SK-N-SH (cell line): ENCODE results near the gene SLC22A6. TPM values are rescaled to one million over a fixed set of nuclear protein-coding genes. Genes with fewer than 3 reads are reported as not detected.

Experiments
- CTCF ChIA-PET: fragments of 300-600, 350-600 bp; formaldehyde crosslinking; extraction: SDS; loops from one replicate; lab custom pipeline; 2021; lab: Yijun Ruan, JAX
- POLR2A ChIA-PET: fragments of 350-600 bp; sonication (Branson Sonifier 250); formaldehyde crosslinking; extraction: SDS; loops from one replicate; lab custom pipeline; 2020; ENCODE audit warnings: antibody characterized with exemption, inconsistent platforms; lab: Yijun Ruan, JAX
- DNase-seq: peaks from one replicate; pipeline ENCODE4 v3.0.0; 2012
- H2AFZ ChIP-seq: fragments of 200-600 bp; sonication (generic); 2 replicates; pipeline ENCODE4 v1.8.1; 2016; ENCODE audit warnings: antibody characterized with exemption, mild to moderate bottlenecking, low read depth
- H3F3A ChIP-seq: fragments of 200-600 bp; sonication (generic); replicated peaks from 2 replicates; pipeline ENCODE3; 2016; ENCODE audit warnings: antibody characterized with exemption, mild to moderate bottlenecking; ENCODE audit not compliant: insufficient read depth
- H3K27ac ChIP-seq, 2 experiments: fragments of 200-500 bp in 1 of 2; fragments of 200-600 bp in 1 of 2; sonication (Bioruptor generic) in 1 of 2; sonication (generic), shearing (Covaris generic) in 1 of 2; 2 replicates each; pipeline versions ENCODE4 v1.5.1 to v1.6.1; 2014 to 2016; ENCODE audit warnings: low read depth in 2 of 2, inconsistent platforms in 1 of 2, low read length in 1 of 2, mild to moderate bottlenecking in 1 of 2, mixed read lengths in 1 of 2
- H3K27me3 ChIP-seq: fragments of 200-600 bp; sonication (generic), shearing (Covaris generic); 2 replicates; pipeline ENCODE4 v1.6.1; 2016; ENCODE audit warnings: mixed run types; ENCODE audit not compliant: insufficient read depth
- H3K36me3 ChIP-seq, 2 experiments: fragments of 200-500 bp in 1 of 2; fragments of 200-600 bp in 1 of 2; sonication (Bioruptor generic) in 1 of 2; sonication (generic) in 1 of 2; replicated peaks in 1 of 2; 2 replicates each; pipeline versions ENCODE3 to v1.5.1; 2014 to 2016; ENCODE audit warnings: low read length in 1 of 2, mild to moderate bottlenecking in 1 of 2; ENCODE audit not compliant: insufficient read depth in 2 of 2, control insufficient read depth in 1 of 2
- H3K4me1 ChIP-seq, 2 experiments: fragments of 200-500 bp in 1 of 2; fragments of 200-600 bp in 1 of 2; sonication (Bioruptor generic) in 1 of 2; sonication (generic), shearing (Covaris generic) in 1 of 2; 2 replicates each; pipeline versions ENCODE4 v1.5.1 to v1.6.1; 2014 to 2016; ENCODE audit warnings: low read depth in 1 of 2, low read length in 1 of 2, mixed run types in 1 of 2; ENCODE audit not compliant: insufficient read depth in 2 of 2, control insufficient read depth in 1 of 2
- H3K4me2 ChIP-seq: fragments of 200-600 bp; sonication (generic), shearing (Covaris generic); 2 replicates; pipeline ENCODE4 v1.6.1; 2017; ENCODE audit warnings: mixed run types
- H3K4me3 ChIP-seq, 2 experiments: fragments of 200-500 bp in 1 of 2; fragments of 200-600 bp in 1 of 2; sonication (Bioruptor generic) in 1 of 2; sonication (generic), shearing (Covaris generic) in 1 of 2; 2 replicates each; pipeline versions ENCODE4 v1.5.1 to v1.8.1; 2014 to 2016; ENCODE audit warnings: low read depth in 2 of 2, inconsistent platforms in 1 of 2, low read length in 1 of 2, mild to moderate bottlenecking in 1 of 2, mixed read lengths in 1 of 2, moderate library complexity in 1 of 2
- H3K79me2 ChIP-seq: fragments of 200-600 bp; sonication (generic); 2 replicates; pipeline ENCODE4 v1.8.1; 2017; ENCODE audit warnings: mild to moderate bottlenecking; ENCODE audit not compliant: insufficient read depth
- H3K9ac ChIP-seq: fragments of 200-600 bp; sonication (generic); 2 replicates; pipeline ENCODE4 v1.6.1; 2017; ENCODE audit warnings: mixed run types
- H3K9me2 ChIP-seq: fragments of 200-600 bp; sonication (generic); 2 replicates; pipeline ENCODE4 v1.6.1; 2017; ENCODE audit warnings: mixed run types
- H3K9me3 ChIP-seq: fragments of 200-600 bp; sonication (generic); 2 replicates; pipeline ENCODE4 v1.6.1; 2017; ENCODE audit warnings: mixed run types, mild to moderate bottlenecking, moderate library complexity
- H4K20me1 ChIP-seq: fragments of 200-600 bp; sonication (generic); 2 replicates; pipeline ENCODE4 v1.6.1; 2017; ENCODE audit warnings: mild to moderate bottlenecking, mixed run types; ENCODE audit not compliant: insufficient read depth
- CHD2 ChIP-seq: fragments of 150-350 bp; IDR thresholded peaks from 2 replicates; pipeline ENCODE4 v1.6.1; 2018; ENCODE audit warnings: low read length; ENCODE audit not compliant: partially characterized antibody
- CTCF ChIP-seq: fragments of 200-600 bp; sonication (generic); IDR thresholded peaks from 2 replicates; pipeline ENCODE4 v1.6.1; 2017; ENCODE audit warnings: antibody characterized with exemption, mild to moderate bottlenecking, moderate library complexity
- ELF1 ChIP-seq: IDR thresholded peaks from 2 replicates; pipeline ENCODE4 v1.4.0; 2012
- EP300 ChIP-seq, 2 experiments: IDR thresholded peaks; 2 replicates each; pipeline versions ENCODE4 v1.4.0 to v1.6.1; 2012; ENCODE audit warnings: borderline replicate concordance in 1 of 2, low read depth in 1 of 2, low read length in 1 of 2
- FOXJ3 ChIP-seq: sonication (generic); formaldehyde crosslinking; IDR thresholded peaks from 2 replicates; pipeline ENCODE4 v1.5.1; 2020; ENCODE audit warnings: mild to moderate bottlenecking, missing genetic modification reagents
- GABPA ChIP-seq: IDR thresholded peaks from 2 replicates; pipeline ENCODE4 v1.4.0; 2012; ENCODE audit warnings: low read depth, mild to moderate bottlenecking
- GATA2 ChIP-seq: sonication (generic); formaldehyde crosslinking; IDR thresholded peaks from 2 replicates; pipeline ENCODE4 v1.5.0; 2020; ENCODE audit warnings: mild to moderate bottlenecking, missing genetic modification reagents
- IRF3 ChIP-seq: fragments of 150-350 bp; IDR thresholded peaks from 2 replicates; pipeline ENCODE4 v1.6.1; 2016; ENCODE audit warnings: mild to moderate bottlenecking, low read depth, low read length
- MAX ChIP-seq: IDR thresholded peaks from 2 replicates; pipeline ENCODE4 v1.4.0; 2012; ENCODE audit warnings: low read depth
- RAD21 ChIP-seq: IDR thresholded peaks from 2 replicates; pipeline ENCODE4 v1.6.1; 2012; ENCODE audit warnings: mild to moderate bottlenecking, low read length
- RCOR1 ChIP-seq: fragments of 150-350 bp; IDR thresholded peaks from 2 replicates; pipeline ENCODE4 v1.6.1; 2017; ENCODE audit warnings: antibody characterized with exemption, low read length
- RFX5 ChIP-seq: IDR thresholded peaks from 2 replicates; pipeline ENCODE4 v1.6.1; 2012; ENCODE audit warnings: mild to moderate bottlenecking, improper control_type of control experiment, low read length
- RXRA ChIP-seq: IDR thresholded peaks from 2 replicates; pipeline ENCODE4 v1.4.0; 2012; ENCODE audit warnings: low read depth, mild to moderate bottlenecking, borderline replicate concordance
- SMC3 ChIP-seq: IDR thresholded peaks from 2 replicates; pipeline ENCODE4 v1.6.1; 2012; ENCODE audit warnings: low read depth, low read length, improper control_type of control experiment
- TCF12 ChIP-seq: IDR thresholded peaks from 2 replicates; pipeline ENCODE4 v1.4.0; 2012
- TEAD4 ChIP-seq: IDR thresholded peaks from 2 replicates; pipeline ENCODE4 v1.4.0; 2012; ENCODE audit warnings: mild to moderate bottlenecking, borderline replicate concordance; ENCODE audit not compliant: insufficient read depth
- USF2 ChIP-seq: fragments of 150-350 bp; IDR thresholded peaks from 2 replicates; pipeline ENCODE4 v1.6.1; 2017; ENCODE audit warnings: antibody characterized with exemption, low read length, low read depth, borderline replicate concordance
- WGBS: methylation state at CpG from one replicate; pipeline ENCODE4 v1.1.6; 2017; ENCODE audit warnings: low lambda C conversion rate; 5-methylcytosine and 5-hydroxymethylcytosine counted together
- polyA plus RNA-seq, 3 experiments: library from polyadenylated mRNA; depleted of rRNA; stranded (reverse); fragments of >200 nt; gene quantifications; 2 replicates each; pipeline ENCODE4 v1.2.3, GENCODE V29; 2012

SLC22A6 gene
- polyA plus RNA-seq, 1 of the 3 experiments (the other 2 are of a cell fraction), result not detected

- Histone ChIP-seq H3K9ac (no peak overlapping the region), H3K36me3 (no peaks in the 10 kb centered on the region), H3K27ac (peak overlapping the region in 1 of 2 experiments; percentile 39; a peak in 1 of 4 replicates), H2AFZ (no peak overlapping the region), H3K9me2 (no peaks in the 10 kb centered on the region), H3K9me3 (no peaks in the 10 kb centered on the region), H3K79me2 (no peaks in the 10 kb centered on the region), H4K20me1 (no peaks in the 10 kb centered on the region), H3K4me1 (peaks cover 6 to 19% of the 10 kb centered on the region in 2 experiments; a peak in 2 of 4 replicates), H3K4me3 (no peak overlapping the region), H3K27me3 (no peaks in the 10 kb centered on the region; the same call in none of the 2 replicates), H3F3A (no peaks in the 10 kb centered on the region), H3K4me2 (no peak overlapping the region)
- ChIA-PET CTCF (interaction anchor here (1.2 to 8.5 kb wide), 5 partner anchors 10 to 106 kb away, joined by 3 to 751 read pairs (median 94); partner anchors contain the start of gene CHRM1), POLR2A (interaction anchor here (1.1 to 1.2 kb wide), 2 partner anchors 106 to 176 kb away, joined by 3 to 5 read pairs; no protein-coding TSS in a partner anchor)
- DNase-seq, result peak; percentile 89
- 0% methylated on average over 7 of the region's 8 CpGs for WGBS
- TF ChIP-seq RXRA (no peak), RAD21 (peak; percentile 10; the same call in 1 of the 2 replicates), CTCF (no peak), GATA2 (CRISPR knock-in tag) (peak; percentile 82), CHD2 (no peak), EP300 (IDR thresholded peaks at IDR 0.05; ENCODE audit: borderline replicate concordance in 1 of 2, low read depth in 1 of 2, low read length in 1 of 2) (peak in 1 of 2 experiments; percentile 74; a peak in 1 of 4 replicates), MAX (no peak), RCOR1 (peak; percentile 98), IRF3 (no peak), TCF12 (no peak; the same call in none of the 2 replicates), FOXJ3 (peak; percentile 57; the same call in 1 of the 2 replicates), USF2 (no peak), ELF1 (no peak), GABPA (no peak), TEAD4 (no peak), RFX5 (no peak), SMC3 (no peak)
Measured at GRCh38 chr11:63017306-63017974, 32.7 kb upstream of the SLC22A6 start.
